Measurements from ENCODE around the gene ACTL10.

Gene ACTL10

DNA sequence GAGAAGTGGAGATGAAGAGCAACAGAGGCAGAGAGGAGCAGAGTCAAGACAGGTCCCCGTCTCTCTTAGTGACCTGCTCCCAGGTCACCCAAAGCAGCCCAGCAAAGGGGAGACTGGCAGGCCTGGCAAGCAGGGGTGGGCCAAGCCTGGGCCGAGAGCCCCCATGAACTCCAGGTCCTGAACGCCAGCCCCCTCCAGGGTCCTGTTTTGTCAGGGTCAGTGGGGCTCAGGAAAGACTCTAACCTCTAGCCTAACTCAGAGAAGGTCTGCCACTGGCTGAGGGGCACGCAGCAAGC is 6.3 kb downstream of the ACTL10 start:
- CTCF ChIA-PET = interaction anchor here (0.8 kb wide), 1 partner anchor 456 kb away, joined by 5 read pairs; no protein-coding TSS in a partner anchor
- no peak for DNase-seq (ENCODE audit: low spot score)
- peak overlapping the region; percentile 84 for H3K27ac ChIP-seq
- TF ChIP-seq, protein P1, sequence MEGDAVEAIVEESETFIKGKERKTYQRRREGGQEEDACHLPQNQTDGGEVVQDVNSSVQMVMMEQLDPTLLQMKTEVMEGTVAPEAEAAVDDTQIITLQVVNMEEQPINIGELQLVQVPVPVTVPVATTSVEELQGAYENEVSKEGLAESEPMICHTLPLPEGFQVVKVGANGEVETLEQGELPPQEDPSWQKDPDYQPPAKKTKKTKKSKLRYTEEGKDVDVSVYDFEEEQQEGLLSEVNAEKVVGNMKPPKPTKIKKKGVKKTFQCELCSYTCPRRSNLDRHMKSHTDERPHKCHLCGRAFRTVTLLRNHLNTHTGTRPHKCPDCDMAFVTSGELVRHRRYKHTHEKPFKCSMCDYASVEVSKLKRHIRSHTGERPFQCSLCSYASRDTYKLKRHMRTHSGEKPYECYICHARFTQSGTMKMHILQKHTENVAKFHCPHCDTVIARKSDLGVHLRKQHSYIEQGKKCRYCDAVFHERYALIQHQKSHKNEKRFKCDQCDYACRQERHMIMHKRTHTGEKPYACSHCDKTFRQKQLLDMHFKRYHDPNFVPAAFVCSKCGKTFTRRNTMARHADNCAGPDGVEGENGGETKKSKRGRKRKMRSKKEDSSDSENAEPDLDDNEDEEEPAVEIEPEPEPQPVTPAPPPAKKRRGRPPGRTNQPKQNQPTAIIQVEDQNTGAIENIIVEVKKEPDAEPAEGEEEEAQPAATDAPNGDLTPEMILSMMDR (conservative IDR thresholded peaks at IDR 0.05; ENCODE audit: low read depth) = no peak
- POLR2A ChIA-PET (ENCODE audit: low non-redundant PET) = no interaction called here

DNA sequence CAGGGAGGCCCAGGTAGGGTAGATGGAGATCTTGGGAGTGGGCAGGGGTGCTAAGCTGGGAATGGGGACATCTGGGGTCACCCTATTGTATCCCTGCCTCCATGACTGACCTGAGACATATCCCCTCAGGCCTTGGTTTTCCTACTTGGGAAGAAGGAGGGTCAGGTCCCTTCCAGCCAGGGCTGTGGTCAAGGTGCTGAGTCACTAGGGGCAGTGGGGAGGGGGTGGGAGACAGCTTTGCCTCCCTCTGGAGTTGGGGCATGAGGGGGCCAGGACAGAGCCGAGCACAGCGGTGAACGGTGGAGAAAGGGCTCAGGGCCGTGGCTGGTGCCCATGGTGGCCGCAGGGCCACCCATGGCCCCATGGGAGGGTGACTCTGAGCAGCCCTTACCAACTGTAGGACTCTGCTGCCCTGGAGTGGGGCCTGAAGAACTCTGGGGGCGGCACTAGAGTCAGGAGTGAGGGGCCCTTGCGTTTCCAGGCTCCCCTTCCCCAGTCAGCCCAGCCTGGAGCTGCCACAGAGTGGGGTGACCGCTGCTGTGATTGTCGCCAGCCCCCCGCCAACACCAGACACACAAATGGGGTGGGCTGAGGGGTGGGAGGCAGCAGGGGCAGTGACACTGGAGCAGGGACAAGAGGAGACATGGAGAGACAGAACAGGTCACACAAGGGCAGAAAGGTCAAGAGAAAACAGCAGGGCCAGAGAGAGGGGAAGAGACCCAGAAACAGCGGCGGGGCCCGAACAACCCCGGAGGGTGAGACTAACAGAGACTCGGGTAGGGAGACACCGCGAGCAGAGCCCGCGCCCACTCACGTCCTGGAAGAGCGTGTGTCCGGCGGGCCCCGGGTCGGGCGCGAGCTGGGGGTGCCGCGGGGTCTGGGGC is 6.9 kb downstream of the ACTL10 start:
- ChIA-PET POLR2A (ENCODE audit: low non-redundant PET) (no interaction called here), CTCF (no interaction called here)
- DNase-seq (ENCODE audit: low spot score) = peak; percentile 70
- H3K27ac ChIP-seq = peak overlapping the region; percentile 84
- TF ChIP-seq, protein P1 (conservative IDR thresholded peaks at IDR 0.05; ENCODE audit: low read depth) = no peak

DNA sequence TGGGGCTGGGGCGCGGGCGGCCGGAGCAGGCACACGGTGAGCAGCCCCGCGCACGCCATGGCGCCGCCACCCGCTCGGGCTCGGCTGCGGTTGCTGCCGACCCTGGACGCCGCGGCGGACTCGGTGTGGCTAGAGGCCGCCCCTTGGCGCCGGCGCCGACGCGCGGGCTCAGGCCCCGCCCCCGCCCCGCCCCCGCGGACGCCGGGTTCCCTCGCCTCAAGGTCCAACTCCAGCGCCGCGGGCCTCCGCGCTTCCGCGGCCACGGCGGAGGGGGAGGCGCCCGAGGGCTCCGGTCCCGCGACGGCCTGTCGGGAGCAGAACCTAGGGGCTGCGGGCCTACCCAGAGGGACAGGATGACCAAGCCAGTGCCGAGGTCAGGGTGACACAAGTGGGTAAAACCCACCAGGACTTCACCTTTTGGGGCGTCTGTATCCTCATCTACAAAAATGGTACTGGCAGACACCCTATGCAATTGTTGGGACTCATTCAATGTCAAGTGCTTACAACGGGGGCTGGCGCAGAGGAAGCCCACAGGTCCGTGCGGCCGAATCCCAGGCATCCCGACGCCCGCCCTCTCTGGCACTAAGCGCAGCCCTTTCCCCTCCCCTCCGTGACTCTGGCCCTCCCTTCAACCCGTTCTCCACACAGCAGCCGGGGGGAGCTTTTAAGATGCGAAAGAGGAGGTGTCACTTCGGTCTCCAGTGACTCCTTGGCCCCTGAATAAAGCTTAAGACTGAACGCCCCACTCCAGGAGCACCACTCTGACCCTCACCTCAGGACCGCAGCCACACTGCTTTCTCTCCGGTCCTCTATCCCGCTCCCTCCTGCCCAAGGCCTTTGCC is 7.8 kb downstream of the ACTL10 start, which contains the start of gene NECAB3:
TSS of gene NECAB3 (minus strand) at position 135 of the 842 bp plus-strand sequence. CDS start at position 59, 76 bp downstream.
- DNase-seq (ENCODE audit: low spot score) = peak; percentile 91
- peak within 1 kb of the TSS; percentile 84 for H3K27ac ChIP-seq
- POLR2A ChIA-PET (ENCODE audit: low non-redundant PET) = interaction anchor here (1.0 kb wide), 1 partner anchor 45 kb away, joined by 3 read pairs; the partner anchor contains the start of gene PXMP4
- CTCF ChIA-PET = interaction anchor here (0.6 kb wide), 1 partner anchor 230 kb away, joined by 3 read pairs; no protein-coding TSS in a partner anchor
- TF ChIP-seq, protein P1 (conservative IDR thresholded peaks at IDR 0.05; ENCODE audit: low read depth) = no peak

DNA sequence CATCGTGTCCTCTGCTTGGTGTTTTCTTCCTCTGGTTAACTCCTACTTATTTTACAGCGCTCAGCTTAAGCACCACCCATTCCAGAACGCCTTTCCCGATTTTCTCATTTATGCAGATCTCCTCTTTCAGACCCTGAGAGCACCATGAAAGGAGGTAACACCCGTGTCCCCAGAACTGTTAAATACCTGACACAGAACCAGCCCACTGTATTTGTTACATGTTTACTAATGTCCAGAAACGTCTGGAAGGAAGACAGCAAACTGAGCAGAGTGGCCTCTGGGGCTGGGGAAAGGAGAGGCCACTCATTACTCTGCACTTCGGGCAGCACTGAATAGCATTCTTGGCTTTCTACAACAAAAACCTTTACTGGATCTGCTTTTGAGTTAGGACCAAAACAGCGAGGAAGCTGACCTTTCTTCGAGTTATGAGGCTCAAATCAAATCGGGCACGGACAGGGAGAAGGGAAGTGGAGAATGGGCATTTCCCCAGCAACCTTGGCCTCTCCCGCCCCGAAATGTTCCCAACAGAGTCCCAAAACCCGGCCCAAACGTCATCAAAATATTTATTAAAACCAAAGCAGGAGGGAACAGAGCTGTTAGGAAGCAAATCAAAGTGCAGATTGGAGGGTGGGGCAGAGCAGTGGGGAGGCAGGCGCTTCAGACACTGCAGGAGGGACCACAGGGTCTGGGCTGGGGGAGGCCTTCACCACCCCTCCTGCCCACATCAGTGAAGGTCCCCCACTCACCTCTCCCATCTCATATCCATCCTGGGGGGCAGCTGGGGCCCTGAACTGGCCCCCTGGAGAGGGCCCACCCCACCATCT is 8.6 kb downstream of the ACTL10 start:
- peak overlapping the region; percentile 84 for H3K27ac ChIP-seq
- TF ChIP-seq, protein P1 (conservative IDR thresholded peaks at IDR 0.05; ENCODE audit: low read depth) = no peak
- DNase-seq (ENCODE audit: low spot score) = no peak
- POLR2A ChIA-PET (ENCODE audit: low non-redundant PET) = interaction anchor here (1.0 kb wide), 1 partner anchor 44 kb away, joined by 3 read pairs; the partner anchor contains the start of gene PXMP4
- CTCF ChIA-PET = interaction anchor here (0.6 to 0.9 kb wide), 2 partner anchors 8 to 230 kb away, joined by 3 to 5 read pairs; partner anchors contain the start of gene ACTL10

DNA sequence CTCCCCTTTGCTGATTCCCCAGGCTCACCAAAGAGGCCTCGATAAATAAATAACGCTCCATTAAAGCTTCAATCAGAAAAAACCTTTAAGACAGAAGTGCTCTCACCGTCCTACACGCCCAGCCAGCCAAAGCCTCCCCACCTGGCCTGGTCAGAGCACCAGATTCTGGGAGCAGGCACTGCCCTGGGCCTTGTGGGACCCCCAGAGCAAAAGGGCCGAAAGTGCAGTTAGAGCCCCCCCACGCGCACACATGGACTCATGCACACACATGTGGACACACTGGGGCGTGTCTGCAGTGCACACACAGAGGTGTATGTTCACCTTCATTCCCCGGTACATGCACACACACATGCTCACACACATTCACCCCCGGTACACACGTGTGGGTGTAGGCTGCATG is 9.4 kb downstream of the ACTL10 start:
- TF ChIP-seq, protein P1 (conservative IDR thresholded peaks at IDR 0.05; ENCODE audit: low read depth) = no peak
- ChIA-PET POLR2A (ENCODE audit: low non-redundant PET) (no interaction called here), CTCF (interaction anchor here (0.9 kb wide), 1 partner anchor 9 kb away, joined by 5 read pairs; the partner anchor contains the start of gene ACTL10)
- DNase-seq (ENCODE audit: low spot score) = no peak
- H3K27ac ChIP-seq = peak overlapping the region; percentile 84
